ENCODE results near the gene SLC6A11.

Gene SLC6A11

GRCh38 chr3:10841100-10841499, 25.1 kb downstream of the SLC6A11 start:
- Mint-ChIP-seq H3K4me1 (ENCODE audit: low read depth) (no peaks in the 10 kb centered on the region), H3K4me3 (no peak overlapping the region), H3K9me3 (no peaks in the 10 kb centered on the region), H3K27me3 (peaks cover 28% of the 10 kb centered on the region), H3K27ac (no peak overlapping the region), H3K36me3 (ENCODE audit: low read depth) (no peaks in the 10 kb centered on the region)
- DNase-seq: no peak

DNA sequence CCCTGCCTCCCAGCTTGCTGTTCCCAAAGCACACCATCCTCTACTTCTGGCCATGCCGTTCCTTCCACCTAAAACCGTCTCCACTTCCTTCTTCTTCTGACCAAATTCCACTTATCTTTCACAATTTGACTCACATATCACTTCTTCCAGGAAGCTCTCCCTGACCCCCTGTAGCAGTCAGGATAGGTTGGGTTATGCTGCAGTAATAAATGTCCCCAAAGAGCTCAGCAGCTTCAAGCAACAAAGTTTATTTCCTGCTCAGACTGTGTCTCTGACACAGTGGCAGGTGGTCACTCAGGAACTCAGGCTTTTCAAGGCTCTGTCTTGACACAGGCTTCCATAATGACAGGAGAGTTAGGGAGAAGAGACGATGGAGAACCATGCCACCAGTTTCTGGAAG, 27.4 kb downstream of the SLC6A11 start:
- H3K27ac Mint-ChIP-seq: no peak overlapping the region
- H3K9me3 Mint-ChIP-seq: no peaks in the 10 kb centered on the region
- peaks cover 41% of the 10 kb centered on the region for H3K27me3 Mint-ChIP-seq
- DNase-seq: no peak
- H3K36me3 Mint-ChIP-seq (ENCODE audit: low read depth): no peaks in the 10 kb centered on the region
- H3K4me1 Mint-ChIP-seq (ENCODE audit: low read depth): peaks cover 4% of the 10 kb centered on the region
- no peak overlapping the region for H3K4me3 Mint-ChIP-seq

DNA sequence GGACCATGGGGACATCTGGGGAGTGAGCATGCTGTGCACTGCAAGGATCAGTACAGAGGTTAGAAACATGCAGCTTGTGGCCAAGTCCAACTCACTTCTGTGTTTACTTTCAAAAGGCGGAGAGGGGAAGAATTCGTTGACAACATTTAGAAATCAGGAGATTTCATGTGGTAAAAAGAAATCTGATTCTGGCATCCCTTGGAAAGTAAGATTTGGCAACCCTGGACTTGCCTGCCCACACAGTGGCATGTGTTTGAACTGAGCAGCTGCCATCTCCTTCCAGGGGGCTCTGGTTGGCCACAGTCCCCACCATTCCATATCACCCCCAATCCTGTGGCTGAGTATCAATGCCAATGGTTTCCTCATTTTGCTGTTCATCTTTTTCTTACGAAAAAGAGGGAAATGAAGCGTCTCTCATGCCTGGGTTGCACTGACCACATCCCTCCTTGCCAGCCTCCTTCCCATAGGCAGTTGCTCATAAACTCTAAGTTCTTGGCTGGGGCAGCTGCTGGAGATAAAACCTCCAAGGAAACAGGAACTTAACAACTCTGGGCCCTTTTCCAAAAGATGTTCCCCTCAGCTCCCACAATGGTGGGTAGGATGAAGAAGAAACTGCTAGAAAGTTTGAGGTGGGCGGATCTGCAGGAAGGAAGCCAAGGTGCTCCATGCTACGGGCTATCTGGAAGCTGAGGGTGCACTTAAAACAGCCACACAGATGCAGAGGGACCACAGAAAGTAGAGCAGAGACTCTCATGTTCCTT, 29.2 kb downstream of the SLC6A11 start:
- H3K9me3 Mint-ChIP-seq: no peaks in the 10 kb centered on the region
- H3K27me3 Mint-ChIP-seq: peaks cover 38% of the 10 kb centered on the region
- no peak overlapping the region for H3K4me3 Mint-ChIP-seq
- peaks cover 7% of the 10 kb centered on the region for H3K4me1 Mint-ChIP-seq (ENCODE audit: low read depth)
- H3K27ac Mint-ChIP-seq: no peak overlapping the region
- no peaks in the 10 kb centered on the region for H3K36me3 Mint-ChIP-seq (ENCODE audit: low read depth)
- no peak for DNase-seq

DNA sequence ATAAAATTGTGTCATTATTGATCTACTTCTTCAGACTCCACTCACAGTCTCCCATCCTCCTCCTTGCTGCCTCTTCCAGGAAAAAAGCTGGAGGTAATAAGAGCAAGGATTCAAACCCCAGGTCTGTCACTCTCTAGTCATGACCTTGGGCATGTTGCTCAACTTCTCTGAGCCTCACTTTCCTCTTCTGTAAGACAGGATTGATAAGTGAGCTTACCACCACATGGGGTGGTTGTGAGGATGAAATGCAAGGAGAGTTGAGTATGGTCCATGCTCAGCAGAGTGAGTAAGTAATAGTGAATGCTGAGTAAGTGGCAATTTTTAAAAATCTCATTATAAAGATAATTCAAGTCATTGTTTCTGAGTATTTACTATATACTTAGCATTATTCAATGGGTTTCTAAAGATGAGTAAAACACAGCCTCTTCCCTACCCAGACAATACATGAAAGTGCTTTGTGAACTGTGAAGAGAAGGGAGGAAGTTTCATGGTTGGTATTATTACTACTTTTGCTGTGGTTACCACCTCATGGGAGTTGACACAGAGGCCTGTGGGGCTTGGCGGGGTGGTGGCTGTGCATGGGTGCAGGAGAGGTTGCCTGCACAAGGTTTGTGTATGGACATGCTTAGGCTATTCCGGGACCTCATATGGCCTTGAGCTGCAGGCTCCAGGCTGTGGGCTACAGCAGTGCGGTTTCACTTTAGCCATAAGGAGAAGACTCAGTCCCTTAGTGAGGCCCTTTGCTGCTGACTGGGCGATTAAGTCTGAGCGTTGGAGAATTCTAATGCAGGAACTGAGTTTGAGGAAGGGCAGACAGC, 30.0 kb downstream of the SLC6A11 start:
- peaks cover 38% of the 10 kb centered on the region for H3K27me3 Mint-ChIP-seq
- H3K4me3 Mint-ChIP-seq: no peak overlapping the region

DNA sequence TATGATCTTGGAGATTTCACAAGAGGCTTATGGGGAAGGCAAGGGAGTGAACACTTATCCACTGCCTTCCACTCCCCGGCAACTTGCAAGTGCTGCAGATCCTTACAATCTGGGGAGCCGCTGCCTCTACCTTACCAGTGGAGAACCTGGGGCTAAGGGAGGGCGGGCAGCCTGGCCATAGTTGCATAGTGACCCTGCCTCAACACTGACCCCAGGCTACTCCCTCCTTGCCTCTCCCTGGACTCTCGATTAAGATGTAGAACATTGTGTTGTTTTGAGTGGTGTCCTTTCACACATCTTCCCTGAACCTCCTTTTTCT, 30.6 kb downstream of the SLC6A11 start:
- Mint-ChIP-seq H3K4me1 (ENCODE audit: low read depth) (peaks cover 7% of the 10 kb centered on the region), H3K36me3 (ENCODE audit: low read depth) (no peaks in the 10 kb centered on the region), H3K9me3 (no peaks in the 10 kb centered on the region), H3K4me3 (no peak overlapping the region), H3K27me3 (peaks cover 38% of the 10 kb centered on the region), H3K27ac (no peak overlapping the region)
- DNase-seq: no peak

More for the DNA sequence above, 30.0 kb downstream of the SLC6A11 start:
- H3K27ac Mint-ChIP-seq: no peak overlapping the region
- no peaks in the 10 kb centered on the region for H3K9me3 Mint-ChIP-seq
- no peak for DNase-seq
- no peaks in the 10 kb centered on the region for H3K36me3 Mint-ChIP-seq (ENCODE audit: low read depth)
- peaks cover 7% of the 10 kb centered on the region for H3K4me1 Mint-ChIP-seq (ENCODE audit: low read depth)

DNA sequence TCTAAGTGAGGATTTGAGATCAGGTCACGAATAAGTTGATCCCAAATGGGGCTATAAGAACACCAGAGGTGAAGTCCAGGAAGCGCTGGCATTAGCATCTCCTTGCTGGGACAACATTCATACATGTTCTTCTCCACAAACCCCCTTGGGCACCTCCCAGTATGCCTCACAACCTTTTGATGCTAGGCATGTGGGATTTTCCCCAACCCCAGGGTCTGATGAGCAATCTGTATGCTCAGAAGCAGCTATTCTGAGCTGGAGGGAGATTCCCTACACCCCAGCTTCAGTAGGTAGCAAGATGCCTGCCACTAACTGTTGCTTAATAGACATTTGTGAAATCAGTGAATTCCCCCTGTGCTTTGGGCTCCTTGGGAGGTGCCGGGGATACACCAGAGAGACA, 32.2 kb downstream of the SLC6A11 start:
- no peaks in the 10 kb centered on the region for H3K36me3 Mint-ChIP-seq (ENCODE audit: low read depth)
- H3K27me3 Mint-ChIP-seq: peaks cover 45% of the 10 kb centered on the region
- H3K9me3 Mint-ChIP-seq: no peaks in the 10 kb centered on the region
- H3K4me1 Mint-ChIP-seq (ENCODE audit: low read depth): peaks cover 7% of the 10 kb centered on the region
- H3K4me3 Mint-ChIP-seq: no peak overlapping the region
- DNase-seq: no peak
- H3K27ac Mint-ChIP-seq: no peak overlapping the region

DNA sequence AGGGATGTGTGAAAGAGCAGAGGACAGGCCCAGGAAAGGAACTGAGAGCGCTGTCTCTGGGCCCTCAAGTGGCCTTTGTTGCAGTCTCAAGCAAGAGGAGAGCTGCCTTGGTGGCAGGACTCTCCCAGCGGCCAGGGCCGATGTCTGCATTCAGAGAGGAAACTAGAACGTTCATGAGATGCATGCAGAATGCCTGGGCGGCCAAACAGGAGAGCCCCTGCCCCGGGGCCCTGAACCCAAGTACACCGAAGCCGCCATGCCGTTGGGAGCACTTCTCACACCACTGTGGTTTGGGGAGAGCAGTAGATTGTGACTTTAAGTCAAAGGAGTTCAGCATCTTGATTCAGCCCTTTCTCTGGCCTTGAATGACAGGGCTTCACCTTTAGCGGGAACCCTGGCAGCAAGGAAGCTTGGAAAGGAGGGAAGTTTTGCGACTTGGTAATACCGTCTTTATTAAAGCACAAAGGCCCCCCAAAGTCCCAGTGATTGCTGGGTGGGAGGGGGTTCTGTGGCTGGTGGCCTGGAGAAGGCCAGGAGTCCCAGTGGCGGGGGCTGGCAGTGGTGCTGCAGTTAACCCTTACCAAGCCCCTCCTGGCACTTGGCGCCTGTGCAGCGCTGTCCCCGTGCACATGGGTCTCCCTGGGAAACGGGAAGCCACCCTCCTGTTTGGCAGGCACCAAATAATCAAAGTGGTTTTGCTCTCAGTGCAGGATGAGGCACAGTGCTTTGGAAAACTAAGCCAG, 36.2 kb downstream of the SLC6A11 start:
- H3K27me3 Mint-ChIP-seq: peaks cover 31% of the 10 kb centered on the region
- peaks cover 7% of the 10 kb centered on the region for H3K4me1 Mint-ChIP-seq (ENCODE audit: low read depth)
- no peaks in the 10 kb centered on the region for H3K9me3 Mint-ChIP-seq
- H3K4me3 Mint-ChIP-seq: no peak overlapping the region
- no peak overlapping the region for H3K27ac Mint-ChIP-seq
- no peaks in the 10 kb centered on the region for H3K36me3 Mint-ChIP-seq (ENCODE audit: low read depth)
- no peak for DNase-seq

DNA sequence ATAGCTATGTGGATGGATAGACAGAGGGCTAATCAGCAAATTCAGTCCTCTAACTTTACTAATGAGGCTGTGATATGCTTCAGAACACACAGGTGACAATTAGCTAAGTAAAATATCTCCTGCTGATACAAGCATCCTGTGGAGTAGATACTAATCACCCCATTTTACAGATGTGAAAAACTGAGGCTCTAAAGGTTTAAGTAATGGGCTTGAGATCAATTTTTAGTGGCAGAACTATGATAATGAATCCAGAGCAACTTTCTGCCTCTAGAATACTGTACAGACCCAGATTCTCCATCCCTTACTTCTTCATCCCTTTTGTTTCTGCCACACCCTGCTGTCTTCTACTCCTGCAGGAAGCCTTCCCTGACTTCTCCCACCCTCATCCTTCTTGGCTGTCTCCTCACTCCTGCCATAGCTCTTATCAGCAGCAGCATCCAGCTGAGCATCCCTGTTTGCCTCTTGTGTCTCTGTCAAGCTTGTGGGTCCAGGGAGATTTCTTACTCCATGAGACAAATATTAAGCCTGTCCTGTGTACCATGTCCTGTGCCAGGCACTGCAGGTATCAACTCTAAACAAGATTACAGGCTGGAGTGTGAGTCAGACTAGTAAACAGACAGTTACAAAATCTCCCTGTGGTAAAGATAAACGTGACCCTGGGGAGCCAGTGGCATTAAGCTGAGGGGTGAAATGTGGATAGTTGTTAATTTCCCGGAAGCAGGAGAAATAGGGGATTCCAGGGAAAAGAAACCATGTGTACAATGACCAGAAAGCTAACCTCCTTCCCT, 39.2 kb downstream of the SLC6A11 start:
- DNase-seq: no peak
- Mint-ChIP-seq H3K9me3 (no peaks in the 10 kb centered on the region), H3K4me3 (no peak overlapping the region), H3K27ac (no peak overlapping the region), H3K36me3 (ENCODE audit: low read depth) (no peaks in the 10 kb centered on the region), H3K27me3 (peaks cover 24% of the 10 kb centered on the region), H3K4me1 (ENCODE audit: low read depth) (no peaks in the 10 kb centered on the region)

GRCh38 chr3:10855871-10856662, 40.0 kb downstream of the SLC6A11 start:
- Mint-ChIP-seq H3K27ac (no peak overlapping the region), H3K9me3 (no peaks in the 10 kb centered on the region), H3K4me1 (ENCODE audit: low read depth) (no peaks in the 10 kb centered on the region), H3K4me3 (no peak overlapping the region), H3K36me3 (ENCODE audit: low read depth) (no peaks in the 10 kb centered on the region), H3K27me3 (peaks cover 29% of the 10 kb centered on the region)
- DNase-seq: no peak

- Mint-ChIP-seq H3K36me3 (ENCODE audit: low read depth) (no peaks in the 10 kb centered on the region), H3K27me3 (peaks cover 29% of the 10 kb centered on the region), H3K9me3 (no peaks in the 10 kb centered on the region), H3K4me1 (ENCODE audit: low read depth) (no peaks in the 10 kb centered on the region), H3K27ac (no peak overlapping the region), H3K4me3 (no peak overlapping the region)
- DNase-seq: no peak
Observed at GRCh38 chr3:10857235-10857634, 41.2 kb downstream of the SLC6A11 start.

GRCh38 chr3:10858091-10858490, 42.1 kb downstream of the SLC6A11 start:
- Mint-ChIP-seq H3K9me3 (no peaks in the 10 kb centered on the region), H3K4me1 (ENCODE audit: low read depth) (no peaks in the 10 kb centered on the region), H3K4me3 (no peak overlapping the region), H3K27ac (no peak overlapping the region), H3K36me3 (ENCODE audit: low read depth) (no peaks in the 10 kb centered on the region), H3K27me3 (peaks cover 24% of the 10 kb centered on the region)
- no peak for DNase-seq

GRCh38 chr3:10867384-10867783, 51.4 kb downstream of the SLC6A11 start:
- H3K27me3 Mint-ChIP-seq: peaks cover 12% of the 10 kb centered on the region
- no peaks in the 10 kb centered on the region for H3K9me3 Mint-ChIP-seq
- no peak overlapping the region for H3K27ac Mint-ChIP-seq
- H3K4me3 Mint-ChIP-seq: no peak overlapping the region
- H3K4me1 Mint-ChIP-seq (ENCODE audit: low read depth): no peaks in the 10 kb centered on the region
- no peaks in the 10 kb centered on the region for H3K36me3 Mint-ChIP-seq (ENCODE audit: low read depth)
- no peak for DNase-seq

DNA sequence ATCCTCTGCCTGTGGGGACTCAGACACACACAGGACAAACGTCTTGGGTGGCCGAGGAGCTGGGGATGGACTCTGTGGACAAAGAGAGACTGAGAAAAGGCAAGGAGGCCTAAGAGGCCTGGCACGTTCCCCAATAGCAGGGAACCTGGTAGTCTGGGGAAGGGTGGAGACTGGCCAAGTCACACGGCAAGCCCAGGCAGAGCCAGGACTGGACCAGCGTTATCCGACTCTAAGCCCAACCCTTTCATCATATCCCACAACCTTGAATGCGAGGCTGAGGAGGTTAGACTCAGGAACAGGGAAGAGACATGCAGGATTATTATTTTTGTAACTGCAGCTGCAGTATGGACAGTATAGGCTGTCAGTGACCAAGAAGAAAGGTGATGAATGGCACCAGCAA, 53.4 kb downstream of the SLC6A11 start:
- Mint-ChIP-seq H3K36me3 (ENCODE audit: low read depth) (no peaks in the 10 kb centered on the region), H3K27ac (no peak overlapping the region), H3K4me3 (no peak overlapping the region), H3K9me3 (no peaks in the 10 kb centered on the region), H3K27me3 (peaks cover 13% of the 10 kb centered on the region), H3K4me1 (ENCODE audit: low read depth) (no peaks in the 10 kb centered on the region)
- no peak for DNase-seq

- no peaks in the 10 kb centered on the region for H3K36me3 Mint-ChIP-seq (ENCODE audit: low read depth)
- H3K4me3 Mint-ChIP-seq: no peak overlapping the region
- H3K27me3 Mint-ChIP-seq: peaks cover 14% of the 10 kb centered on the region
- H3K27ac Mint-ChIP-seq: no peak overlapping the region
- no peaks in the 10 kb centered on the region for H3K4me1 Mint-ChIP-seq (ENCODE audit: low read depth)
- no peaks in the 10 kb centered on the region for H3K9me3 Mint-ChIP-seq
- DNase-seq: no peak
Observed at GRCh38 chr3:10870296-10870695, 54.3 kb downstream of the SLC6A11 start.

Measured in activated T-cell treated with anti-CD3 and anti-CD28 coated beads, Interleukin-2, amount 50 U/mL, for 24 hours (primary cell).